H1 (cell line): ENCODE data around the gene TSHZ2. TPM values are rescaled to one million over a fixed set of nuclear protein-coding genes. Genes with fewer than 3 reads are reported as not detected.

ENCODE experiments used
- CTCF ChIA-PET: fragments of 300-600 bp; sonication (Branson Sonifier 250); formaldehyde crosslinking; loops from one replicate; lab custom pipeline; 2021; ENCODE audit not compliant: partially characterized antibody; lab: Charles Lee
- POLR2A ChIA-PET: fragments of 300-600 bp; sonication (Branson Sonifier 250); formaldehyde crosslinking; loops from one replicate; lab custom pipeline; 2021; ENCODE audit warnings: inconsistent platforms; ENCODE audit not compliant: partially characterized antibody; lab: Charles Lee
- DNase-seq, 2 experiments: peaks; one replicate each; pipeline versions ENCODE4 v3.0.0 to v3.0.0-alpha.2; 2010 to 2022; ENCODE audit warnings: low spot score in 2 of 2, low read depth in 1 of 2, mixed read lengths in 1 of 2
- FAIRE-seq: peaks from 2 replicates; lab custom pipeline; 2011; peaks lifted over from hg19 to GRCh38; lab: Jason Lieb, UNC
- H2AFZ ChIP-seq: 2 replicates; pipeline ENCODE4 v1.8.1; 2012; ENCODE audit warnings: low read length, inconsistent platforms
- H2AK5ac ChIP-seq: 2 replicates; pipeline ENCODE4 v1.6.1; 2013; ENCODE audit warnings: low read depth, low read length
- H2BK120ac ChIP-seq: replicated peaks from 2 replicates; pipeline ENCODE3; 2013; ENCODE audit warnings: low read depth, low read length, inconsistent platforms
- H2BK12ac ChIP-seq: 2 replicates; pipeline ENCODE4 v1.6.1; 2013; ENCODE audit warnings: low read depth, low read length
- H2BK15ac ChIP-seq: 2 replicates; pipeline ENCODE4 v1.6.1; 2013; ENCODE audit warnings: low read length
- H2BK20ac ChIP-seq: 2 replicates; pipeline ENCODE4 v1.6.1; 2013; ENCODE audit warnings: low read length
- H2BK5ac ChIP-seq: 2 replicates; pipeline ENCODE4 v1.6.1; 2013; ENCODE audit warnings: low read depth, low read length
- H3K14ac ChIP-seq: 2 replicates; pipeline ENCODE4 v1.6.1; 2013; ENCODE audit warnings: inconsistent platforms; ENCODE audit not compliant: insufficient read length
- H3K18ac ChIP-seq: 2 replicates; pipeline ENCODE4 v1.6.1; 2013; ENCODE audit warnings: low read length; ENCODE audit errors: extremely low read depth
- H3K23ac ChIP-seq: 2 replicates; pipeline ENCODE4 v1.6.1; 2013; ENCODE audit warnings: inconsistent platforms; ENCODE audit not compliant: insufficient read length
- H3K23me2 ChIP-seq: 2 replicates; pipeline ENCODE4 v1.6.1; 2013; ENCODE audit warnings: low read depth, low read length
- H3K27ac ChIP-seq: 2 replicates; pipeline ENCODE4 v1.6.1; 2011; ENCODE audit warnings: low read depth, low read length, inconsistent platforms
- H3K27me3 ChIP-seq, 4 experiments: replicated peaks in 1 of 4; 1 replicate in 1 of 4; 2 replicates in 3 of 4; pipeline versions ENCODE4 v1.6.1 to v1.8.1; 2011 to 2013; ENCODE audit warnings: low read length in 3 of 4, mild to moderate bottlenecking in 3 of 4, inconsistent platforms in 2 of 4, mixed read lengths in 2 of 4, moderate library complexity in 1 of 4; ENCODE audit not compliant: control insufficient read depth in 3 of 4, insufficient read depth in 3 of 4; ENCODE audit errors: extremely low read depth in 1 of 4
- H3K36me3 ChIP-seq, 4 experiments: 2 replicates each; pipeline versions ENCODE4 v1.6.1 to v1.8.1; 2011 to 2013; ENCODE audit warnings: mild to moderate bottlenecking in 4 of 4, low read length in 3 of 4, moderate library complexity in 2 of 4, control low read depth in 1 of 4, inconsistent platforms in 1 of 4; ENCODE audit not compliant: insufficient read depth in 4 of 4, control insufficient read depth in 2 of 4
- H3K4ac ChIP-seq: replicated peaks from 2 replicates; pipeline ENCODE3; 2013; ENCODE audit warnings: low read length, low read depth, mixed read lengths, inconsistent platforms; ENCODE audit not compliant: insufficient read length
- H3K4me1 ChIP-seq, 4 experiments: replicated peaks in 1 of 4; 1 replicate in 1 of 4; 2 replicates in 3 of 4; pipeline versions ENCODE4 v1.6.1 to v1.8.1; 2011 to 2013; ENCODE audit warnings: low read length in 3 of 4, inconsistent platforms in 2 of 4, mixed read lengths in 1 of 4; ENCODE audit not compliant: insufficient read depth in 4 of 4, control insufficient read depth in 3 of 4
- H3K4me2 ChIP-seq, 2 experiments: 2 replicates each; pipeline versions ENCODE4 v1.6.1 to v1.8.1; 2011 to 2013; ENCODE audit warnings: low read depth in 2 of 2, low read length in 2 of 2, control low read depth in 1 of 2, inconsistent platforms in 1 of 2, mild to moderate bottlenecking in 1 of 2; ENCODE audit not compliant: insufficient read depth in 1 of 2
- H3K4me3 ChIP-seq, 4 experiments: fragments of 200-600, 300-600 bp in 1 of 4; sonication (generic), shearing (Covaris generic), sonication (Bioruptor Twin) in 1 of 4; 2 replicates each; pipeline versions ENCODE4 v1.5.1 to v1.8.1; 2011 to 2016; ENCODE audit warnings: low read length in 4 of 4, low read depth in 3 of 4, control low read depth in 2 of 4, inconsistent platforms in 2 of 4, mild to moderate bottlenecking in 2 of 4, mixed read lengths in 1 of 4, moderate library complexity in 1 of 4; ENCODE audit not compliant: insufficient read depth in 2 of 4; ENCODE audit errors: extremely low read depth in 1 of 4
- H3K56ac ChIP-seq: replicated peaks from 2 replicates; pipeline ENCODE3; 2013; ENCODE audit warnings: low read depth, mild to moderate bottlenecking, mixed read lengths, low read length, inconsistent platforms; ENCODE audit not compliant: insufficient read length
- H3K79me1 ChIP-seq: 2 replicates; pipeline ENCODE4 v1.6.1; 2013; ENCODE audit warnings: low read depth, low read length, control low read depth
- H3K79me2 ChIP-seq, 2 experiments: 2 replicates each; pipeline versions ENCODE4 v1.6.1 to v1.8.1; 2012 to 2013; ENCODE audit warnings: low read length in 2 of 2, mild to moderate bottlenecking in 2 of 2, inconsistent platforms in 1 of 2; ENCODE audit not compliant: insufficient read depth in 2 of 2, control insufficient read depth in 1 of 2
- H3K9ac ChIP-seq, 4 experiments: replicated peaks in 1 of 4; 1 replicate in 1 of 4; 2 replicates in 3 of 4; pipeline versions ENCODE4 v1.6.1 to v1.8.1; 2011 to 2013; ENCODE audit warnings: low read depth in 3 of 4, low read length in 3 of 4, control low read depth in 2 of 4, mild to moderate bottlenecking in 2 of 4, moderate library complexity in 2 of 4, inconsistent platforms in 1 of 4; ENCODE audit errors: extremely low read depth in 1 of 4
- H3K9me3 ChIP-seq, 2 experiments: 2 replicates each; pipeline versions ENCODE4 v1.6.1 to v1.8.1; 2012 to 2013; ENCODE audit warnings: mild to moderate bottlenecking in 2 of 2, moderate library complexity in 2 of 2, control low read depth in 1 of 2, inconsistent platforms in 1 of 2, low read depth in 1 of 2, low read length in 1 of 2, mixed read lengths in 1 of 2; ENCODE audit not compliant: insufficient read depth in 2 of 2
- H4K20me1 ChIP-seq, 2 experiments: replicated peaks in 1 of 2; 2 replicates each; pipeline versions ENCODE3 to v1.8.1; 2011 to 2013; ENCODE audit warnings: inconsistent platforms in 2 of 2, low read length in 2 of 2, mild to moderate bottlenecking in 1 of 2; ENCODE audit not compliant: insufficient read depth in 2 of 2, control insufficient read depth in 1 of 2
- H4K5ac ChIP-seq: 2 replicates; pipeline ENCODE4 v1.6.1; 2013; ENCODE audit warnings: low read length, low read depth, mixed read lengths, inconsistent platforms; ENCODE audit not compliant: insufficient read length
- H4K8ac ChIP-seq: 2 replicates; pipeline ENCODE4 v1.8.0; 2013; ENCODE audit warnings: mild to moderate bottlenecking, moderate library complexity, low read length, inconsistent platforms; ENCODE audit not compliant: insufficient read depth; ENCODE audit errors: extremely low read depth
- H4K91ac ChIP-seq: replicated peaks from 2 replicates; pipeline ENCODE3; 2013; ENCODE audit warnings: low read length, mixed read lengths, inconsistent platforms; ENCODE audit not compliant: insufficient read length
- GTF2F1 ChIP-seq: IDR thresholded peaks from 2 replicates; pipeline ENCODE4 v1.6.1; 2012; ENCODE audit warnings: low read depth, low read length, improper control_type of control experiment, borderline replicate concordance
- HDAC6 ChIP-seq: IDR thresholded peaks from one replicate; pipeline ENCODE4 v1.7.1; 2012; ENCODE audit warnings: low read depth, mild to moderate bottlenecking, inconsistent platforms, low read length, moderate library complexity
- JUN ChIP-seq: IDR thresholded peaks from 2 replicates; pipeline ENCODE4 v1.6.1; 2011; ENCODE audit warnings: low read depth, mild to moderate bottlenecking, improper control_type of control experiment, low read length
- MAX ChIP-seq: IDR thresholded peaks from 2 replicates; pipeline ENCODE4 v1.6.1; 2012; ENCODE audit warnings: inconsistent platforms
- RBBP5 ChIP-seq: IDR thresholded peaks from 2 replicates; pipeline ENCODE4 v1.7.1; 2012; ENCODE audit warnings: low read depth, mild to moderate bottlenecking, inconsistent platforms, low read length, moderate library complexity, borderline replicate concordance
- RFX5 ChIP-seq: IDR thresholded peaks from 2 replicates; pipeline ENCODE4 v1.6.1; 2011; ENCODE audit warnings: low read depth, low read length, improper control_type of control experiment, borderline replicate concordance
- SAP30 ChIP-seq: fragments of 300-600 bp; sonication (generic); IDR thresholded peaks from 2 replicates; pipeline ENCODE4 v1.7.1; 2012; ENCODE audit warnings: low read length, moderate library complexity, mild to moderate bottlenecking, inconsistent platforms; ENCODE audit not compliant: insufficient read depth, insufficient replicate concordance
- SP2 ChIP-seq: IDR thresholded peaks from 2 replicates; pipeline ENCODE4 v1.6.1; 2012; ENCODE audit warnings: mild to moderate bottlenecking, low read length, inconsistent platforms
- SUZ12 ChIP-seq: fragments of 200-600 bp; sonication (generic); IDR thresholded peaks from 2 replicates; pipeline ENCODE4 v1.6.1; 2012; ENCODE audit warnings: mild to moderate bottlenecking, inconsistent platforms, low read length, moderate library complexity, mixed read lengths
- TAF1 ChIP-seq: IDR thresholded peaks from 2 replicates; pipeline ENCODE4 v1.6.1; 2011; ENCODE audit warnings: mild to moderate bottlenecking, low read depth, low read length
- TBP ChIP-seq: IDR thresholded peaks from 2 replicates; pipeline ENCODE4 v1.6.1; 2011; ENCODE audit warnings: low read depth, low read length, improper control_type of control experiment
- WGBS, 2 experiments: shearing (Covaris generic) in 1 of 2; methylation state at CpG; one replicate each; pipeline versions ENCODE4 v1.1.6 to v1.1.7; 2013 to 2015; ENCODE audit warnings: low lambda C conversion rate in 2 of 2, mixed read lengths in 2 of 2, inconsistent platforms in 1 of 2, low coverage in 1 of 2, missing lambda C conversion rate in 1 of 2; ENCODE audit not compliant: insufficient replicate concordance in 2 of 2, insufficient coverage in 1 of 2, insufficient read length in 1 of 2; ENCODE audit errors: extremely low coverage in 1 of 2, missing lambda C conversion rate in 1 of 2; 5-methylcytosine and 5-hydroxymethylcytosine counted together
- polyA plus RNA-seq, 7 experiments: library from polyadenylated mRNA; depleted of rRNA in 3 of 7; stranded (reverse) in 5 of 7; unstranded in 2 of 7; fragments of >200 nt in 5 of 7; fragments of 200-250 nt in 2 of 7; gene quantifications; 1 replicate in 5 of 7; 2 replicates in 1 of 7; 4 replicates in 1 of 7; pipeline versions ENCODE4 v1.2.1 to v1.2.3, GENCODE V29; 2011 to 2013; ENCODE audit warnings: missing spikeins in 2 of 7, mixed read lengths in 2 of 7
- total RNA-seq: library from RNA; stranded (reverse); fragmentation: NEBNext Ultra II Directional; extraction: Animal tissue kit (Norgen Biotek cat#: 25700); gene quantifications from 2 replicates; pipeline ENCODE4 v1.2.1, GENCODE V29; 2021
- TF ChIP-seq, protein P1 (sequence below): IDR thresholded peaks from 2 replicates; pipeline ENCODE4 v1.6.1; 2011; ENCODE audit warnings: low read length, improper control_type of control experiment

The TSHZ2 gene
- total and polyA plus RNA-seq, 2 of the 8 experiments (the other 6 are each of a cell fraction or from before 2014, with no cell fraction given), result 0.14 to 0.30 TPM

DNA sequence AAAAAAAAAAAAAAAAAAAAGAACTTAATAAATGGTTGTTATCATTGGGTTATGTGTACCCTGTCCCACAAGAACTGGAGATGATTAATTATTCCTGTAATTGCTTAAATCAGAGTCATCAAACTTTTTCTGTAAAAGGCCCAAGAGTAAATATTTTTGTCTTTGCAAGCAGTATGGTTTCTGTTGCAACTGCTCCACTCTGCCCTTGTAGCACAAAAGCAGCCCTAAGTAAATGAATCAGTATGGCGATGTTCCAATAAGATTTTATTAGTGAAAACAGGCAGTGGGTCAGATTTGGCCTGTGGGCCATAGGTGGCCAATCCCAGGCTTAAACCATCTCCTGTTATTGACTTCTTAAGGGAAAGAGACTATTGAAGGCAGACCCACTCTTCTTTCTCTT is 252.7 kb downstream of the TSHZ2 start:
- CTCF ChIA-PET, result interaction anchor here (1.0 to 3.1 kb wide), 5 partner anchors 8 to 323 kb away, joined by 3 to 7 read pairs (median 5); no protein-coding TSS in a partner anchor
- WGBS, 2 experiments, result 94% methylated on average over 1 of the region's 1 CpG; no CpG with 5 or more reads in 1 of the 2 experiments
- TF ChIP-seq RFX5, result no peak
- no peak for TF ChIP-seq JUN
- TF ChIP-seq, protein P1, sequence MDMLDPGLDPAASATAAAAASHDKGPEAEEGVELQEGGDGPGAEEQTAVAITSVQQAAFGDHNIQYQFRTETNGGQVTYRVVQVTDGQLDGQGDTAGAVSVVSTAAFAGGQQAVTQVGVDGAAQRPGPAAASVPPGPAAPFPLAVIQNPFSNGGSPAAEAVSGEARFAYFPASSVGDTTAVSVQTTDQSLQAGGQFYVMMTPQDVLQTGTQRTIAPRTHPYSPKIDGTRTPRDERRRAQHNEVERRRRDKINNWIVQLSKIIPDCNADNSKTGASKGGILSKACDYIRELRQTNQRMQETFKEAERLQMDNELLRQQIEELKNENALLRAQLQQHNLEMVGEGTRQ, result no peak
- TF ChIP-seq SUZ12, result no peak
- no peak for TF ChIP-seq GTF2F1
- TF ChIP-seq TBP, result no peak
- no peak for TF ChIP-seq MAX
- no peak for TF ChIP-seq HDAC6
- TF ChIP-seq RBBP5, result no peak
- TF ChIP-seq SP2, result no peak
- TF ChIP-seq TAF1, result no peak
- no peak for TF ChIP-seq SAP30

More for the DNA sequence above, 252.7 kb downstream of the TSHZ2 start:
- Histone ChIP-seq H3K27me3 (no peaks in the 10 kb centered on the region), H3K14ac (no peak overlapping the region), H3K18ac (no peak overlapping the region), H3K79me2 (no peaks in the 10 kb centered on the region), H2BK15ac (no peak overlapping the region), H3K56ac (no peak overlapping the region), H3K4me2 (no peak overlapping the region), H2AK5ac (no peak overlapping the region), H2BK12ac (no peak overlapping the region), H2BK5ac (no peak overlapping the region), H3K9ac (no peak overlapping the region), H3K23ac (no peak overlapping the region), H4K8ac (no peak overlapping the region), H3K4ac (no peak overlapping the region), H3K27ac (no peak overlapping the region), H2BK120ac (no peak overlapping the region), H4K5ac (no peak overlapping the region), H3K36me3 (peaks cover 0 to 5% (median under 1%) of the 10 kb centered on the region in 4 experiments; a peak in 2 of 8 replicates), H2BK20ac (no peak overlapping the region), H4K20me1 (no peaks in the 10 kb centered on the region), H3K4me1 (peaks cover 0 to 5% (median 0%) of the 10 kb centered on the region in 4 experiments; a peak in 2 of 7 replicates), H3K79me1 (no peaks in the 10 kb centered on the region), H2AFZ (no peak overlapping the region), H3K9me3 (peaks cover 9 to 10% of the 10 kb centered on the region in 2 experiments), H3K23me2 (no peaks in the 10 kb centered on the region; the same call in 1 of the 2 replicates), H3K4me3 (no peak overlapping the region), H4K91ac (no peak overlapping the region)
- FAIRE-seq (no peak), DNase-seq (no peak)
- POLR2A ChIA-PET, result interaction anchor here (1.8 kb wide), 1 partner anchor 60 kb away, joined by 4 read pairs; no protein-coding TSS in a partner anchor
